SIG-M5 (cell line): Measurements from ENCODE around the gene CXCL14.

Experiments used
- DNase-seq: peaks from one replicate; lab custom pipeline; 2025; lab: John Stamatoyannopoulos, UW

The CXCL14 gene

GRCh38 chr5:135567661-135568060 lies 11.1 kb downstream of the CXCL14 start:
- no peak for DNase-seq

DNA sequence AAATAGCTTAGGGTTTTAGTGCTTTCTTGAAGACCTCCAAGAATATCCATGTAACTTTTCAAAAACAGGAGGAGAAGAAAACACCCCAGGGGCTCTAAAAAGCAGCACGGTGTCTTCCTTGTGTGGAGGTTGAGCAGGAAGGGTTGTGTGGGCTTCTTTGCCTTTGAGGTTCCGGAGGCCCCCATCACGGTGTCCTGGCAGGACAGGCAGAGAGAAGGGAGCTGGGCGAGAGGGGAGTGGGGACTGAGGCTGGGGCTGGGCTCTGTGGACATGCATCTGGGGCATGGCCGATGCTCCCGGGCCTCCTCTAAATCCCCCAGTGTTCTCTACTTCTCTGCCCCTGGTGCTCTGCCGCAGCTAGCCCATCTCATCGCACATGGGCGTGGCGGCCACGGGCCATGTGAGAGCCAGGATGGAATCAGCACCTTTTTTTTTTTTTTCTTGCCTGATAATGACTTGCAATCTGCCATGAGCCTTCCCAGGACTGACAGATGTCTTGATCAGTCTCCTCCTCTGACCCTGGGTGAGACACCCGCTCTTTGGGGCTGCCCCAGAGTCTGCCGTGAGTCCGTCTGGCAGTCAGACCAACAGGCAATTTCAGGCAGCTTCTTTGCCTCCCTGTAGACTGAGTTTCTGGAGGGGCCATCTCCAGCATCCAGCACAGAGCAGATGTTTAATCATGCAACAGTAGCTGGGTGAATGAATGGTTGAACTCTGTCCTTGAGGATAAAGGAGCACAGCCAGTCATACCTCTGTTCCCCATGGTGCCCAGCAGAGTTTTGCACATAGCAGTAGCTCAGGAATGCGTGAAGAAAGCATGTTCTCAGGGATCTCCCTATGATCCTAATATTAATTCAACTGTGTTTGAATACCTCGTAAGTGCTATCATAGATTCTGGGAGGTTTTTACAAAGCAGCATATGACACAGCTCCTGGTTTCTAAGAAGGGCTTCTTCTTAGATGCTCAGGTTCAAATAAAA lies 12.1 kb downstream of the CXCL14 start:
- no peak for DNase-seq

DNA sequence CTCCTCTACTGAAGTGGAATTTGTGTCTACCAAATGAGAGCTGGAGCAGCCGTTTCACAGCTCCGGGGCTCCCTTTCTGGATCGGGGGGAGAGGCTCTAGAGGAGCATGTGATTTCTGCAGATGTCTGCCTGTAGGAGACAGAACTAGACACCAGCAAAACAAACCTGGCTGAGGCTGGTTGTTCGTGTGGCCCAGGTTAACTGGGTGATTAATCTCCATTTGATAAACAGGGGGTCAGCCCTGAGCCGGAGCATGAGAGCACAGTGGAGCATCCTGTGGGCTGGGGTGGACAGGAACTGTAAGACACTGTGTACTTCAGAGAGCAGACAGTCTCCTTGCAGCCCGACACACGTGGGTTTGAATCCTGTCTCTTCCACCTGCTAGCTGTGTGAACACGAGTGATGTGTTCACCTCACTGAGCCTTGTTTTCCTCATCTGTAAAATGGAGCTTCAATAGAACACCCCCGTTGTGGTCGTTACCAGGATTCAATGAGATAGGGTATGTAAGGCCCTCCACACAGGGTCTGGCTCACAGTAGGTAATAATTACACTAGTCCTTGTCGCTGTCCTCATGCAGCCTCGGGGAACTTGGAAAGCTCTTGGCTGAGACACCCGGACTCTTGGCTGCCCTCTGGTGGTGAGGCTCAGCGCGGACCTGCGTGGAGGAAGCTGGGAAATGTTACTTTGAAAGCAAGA lies 12.9 kb downstream of the CXCL14 start:
- no peak for DNase-seq

GRCh38 chr5:135565266-135565665 lies 13.5 kb downstream of the CXCL14 start:
- DNase-seq: no peak

DNA sequence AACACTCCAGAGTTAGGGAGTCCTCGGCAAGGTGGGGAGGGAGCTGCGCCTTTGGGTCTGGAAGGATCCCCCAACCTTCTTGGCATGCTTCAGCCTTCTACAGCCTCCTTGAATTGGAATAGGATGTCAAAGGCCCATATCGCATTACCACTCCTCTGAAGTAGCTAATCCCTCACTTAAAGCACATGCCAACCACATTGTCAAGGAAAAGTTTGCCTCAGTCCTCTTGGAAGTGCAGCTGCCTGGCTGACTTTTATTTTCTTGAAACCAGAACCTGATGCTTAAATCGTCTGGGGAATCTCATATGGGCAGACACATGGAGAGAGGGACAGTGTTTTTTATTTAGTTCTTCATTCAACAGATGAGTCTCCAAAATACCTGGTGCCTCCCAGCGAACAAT lies 14.5 kb downstream of the CXCL14 start:
- no peak for DNase-seq

GRCh38 chr5:135561266-135561665 lies 17.5 kb downstream of the CXCL14 start:
- no peak for DNase-seq

GRCh38 chr5:135560858-135561257 lies 17.9 kb downstream of the CXCL14 start:
- peak; percentile 51 for DNase-seq

DNA sequence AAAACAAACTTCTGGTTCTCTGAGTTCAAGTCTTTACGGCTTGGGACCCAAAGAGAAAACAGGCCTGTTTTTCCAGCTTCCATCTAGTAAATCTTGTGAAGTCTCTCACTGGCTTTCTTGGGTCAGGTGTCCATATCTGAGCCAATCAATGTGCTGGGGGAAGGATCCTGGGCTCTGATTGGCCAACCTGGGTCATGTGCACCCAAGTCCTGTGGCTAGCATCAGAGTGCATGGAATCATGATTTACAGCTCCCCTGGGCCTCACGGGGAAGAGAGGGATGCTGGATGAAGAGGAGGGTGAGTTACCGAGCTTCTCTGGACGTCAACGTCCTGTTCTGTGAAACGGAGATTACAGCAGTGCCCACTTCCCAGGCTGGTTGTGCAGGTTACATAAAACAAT lies 19.4 kb downstream of the CXCL14 start:
- no peak for DNase-seq

DNA sequence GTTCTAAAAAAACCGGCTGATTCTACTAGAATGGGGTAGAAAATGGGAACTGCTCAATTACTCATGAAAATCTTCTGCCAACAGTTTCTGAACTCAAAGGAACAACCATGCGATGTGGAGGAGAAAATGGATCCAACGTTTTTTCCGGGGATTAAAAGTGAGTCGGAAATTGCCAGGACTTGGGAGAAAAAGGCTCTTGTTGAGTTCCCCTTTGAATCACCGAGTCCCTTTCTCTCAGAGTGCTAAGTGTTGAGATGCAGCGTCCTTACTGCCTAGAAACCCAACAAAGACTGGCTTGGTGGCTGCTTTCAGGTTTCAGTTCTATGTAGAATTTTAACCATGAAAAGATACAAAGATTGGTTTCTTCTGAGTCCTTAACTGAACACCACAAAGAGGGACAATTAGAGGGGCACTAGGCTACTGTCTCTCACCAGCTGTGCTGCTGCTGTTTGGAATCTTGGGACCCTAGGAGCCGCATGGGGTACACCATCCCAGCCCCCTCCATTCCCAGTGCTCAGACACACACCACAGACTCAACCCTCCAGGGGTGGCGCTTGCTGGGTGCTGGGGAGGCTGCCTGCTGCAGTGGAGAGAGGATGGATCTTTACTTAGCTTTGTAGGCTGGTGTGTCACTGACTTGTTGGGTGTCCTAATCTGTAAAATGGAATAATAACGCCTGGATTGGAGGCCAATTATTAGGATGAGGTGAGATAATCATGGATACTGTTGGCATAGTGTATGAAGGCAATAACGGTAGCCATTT lies 21.5 kb downstream of the CXCL14 start:
- no peak for DNase-seq

DNA sequence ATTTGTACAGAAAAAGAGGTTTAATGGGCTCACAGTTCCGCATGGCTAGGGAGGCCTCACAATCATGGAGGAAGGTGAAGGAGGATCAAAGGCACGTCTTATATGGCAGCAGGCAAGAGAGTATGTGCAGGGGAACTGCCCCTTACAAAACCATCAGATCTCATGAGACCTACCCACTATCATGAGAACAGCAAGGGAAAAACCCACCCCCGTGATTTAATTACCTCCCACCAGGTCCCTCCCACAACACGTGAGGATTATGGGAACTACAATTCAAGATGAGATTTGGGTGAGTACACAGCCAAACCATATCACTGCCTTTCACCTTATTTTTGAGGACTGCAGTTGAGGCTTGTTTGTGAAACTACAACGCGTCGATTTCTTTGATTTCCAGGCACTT lies 22.2 kb downstream of the CXCL14 start:
- DNase-seq: no peak

- DNase-seq: no peak
These were observed 23.3 kb downstream of the CXCL14 start for GRCh38 chr5:135555530-135555929.

DNA sequence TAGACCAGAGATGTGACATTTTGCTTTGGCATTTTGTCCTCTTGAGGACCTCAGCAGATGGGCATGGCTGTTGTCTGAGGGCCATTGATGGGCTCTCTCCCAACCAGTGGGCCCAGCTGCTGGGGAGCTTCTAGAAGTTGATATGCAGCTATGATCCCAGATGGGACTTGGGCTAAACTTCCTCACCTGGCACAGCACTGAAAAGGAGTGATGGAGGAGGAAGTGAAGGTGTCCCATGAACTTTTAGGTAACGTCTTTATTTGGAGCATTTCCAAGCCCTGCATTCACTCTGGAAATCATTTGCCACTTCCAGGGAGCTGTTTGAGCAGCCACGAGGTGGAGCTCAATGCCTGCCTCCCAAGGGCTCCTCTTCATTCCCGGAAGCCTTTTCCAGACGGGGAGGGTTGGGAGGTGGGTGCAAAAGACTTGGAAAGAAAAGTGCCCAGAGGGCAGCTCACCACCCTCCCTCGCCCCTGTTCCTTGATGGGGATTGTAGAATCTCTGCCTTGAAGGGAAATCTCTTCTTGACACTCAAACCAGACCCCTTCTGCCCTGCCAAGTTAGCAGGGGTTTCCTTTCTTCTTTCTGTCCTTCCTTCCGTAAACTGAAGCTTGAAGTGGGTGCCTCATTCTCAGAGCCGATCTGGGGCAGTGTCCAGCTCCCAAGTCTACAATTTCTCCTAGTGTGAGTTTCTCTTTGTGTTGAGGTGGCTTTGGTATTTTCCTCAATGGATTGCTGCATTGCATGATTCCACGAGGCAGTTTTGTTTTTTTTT lies 24.9 kb downstream of the CXCL14 start:
- DNase-seq: no peak

- no peak for DNase-seq
These were observed 27.0 kb downstream of the CXCL14 start for GRCh38 chr5:135551593-135552447.

DNA sequence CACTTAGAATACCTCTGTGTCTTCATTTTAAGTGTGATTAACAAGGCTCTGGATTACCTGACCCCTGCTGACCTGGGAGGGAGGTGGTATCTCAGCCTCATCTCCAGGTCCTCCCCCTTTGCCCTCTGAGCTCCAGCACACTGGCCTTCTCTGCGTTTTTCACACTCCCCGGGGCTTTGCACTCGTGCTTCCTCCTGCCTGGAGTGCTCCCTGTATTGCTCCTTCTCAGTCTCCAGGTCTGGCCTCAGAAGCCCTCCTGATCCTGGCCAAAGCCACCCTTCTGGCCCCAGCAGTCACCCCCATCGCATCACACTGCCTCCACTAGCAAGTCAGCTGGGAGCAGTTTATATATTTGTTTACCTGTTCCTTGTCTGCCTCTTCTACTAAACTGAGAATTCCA lies 29.4 kb downstream of the CXCL14 start:
- no peak for DNase-seq

GRCh38 chr5:135547590-135548254 lies 31.1 kb downstream of the CXCL14 start:
- no peak for DNase-seq

GRCh38 chr5:135546912-135547311 lies 31.9 kb downstream of the CXCL14 start:
- DNase-seq: no peak

GRCh38 chr5:135546101-135546500 lies 32.7 kb downstream of the CXCL14 start:
- DNase-seq: no peak

DNA sequence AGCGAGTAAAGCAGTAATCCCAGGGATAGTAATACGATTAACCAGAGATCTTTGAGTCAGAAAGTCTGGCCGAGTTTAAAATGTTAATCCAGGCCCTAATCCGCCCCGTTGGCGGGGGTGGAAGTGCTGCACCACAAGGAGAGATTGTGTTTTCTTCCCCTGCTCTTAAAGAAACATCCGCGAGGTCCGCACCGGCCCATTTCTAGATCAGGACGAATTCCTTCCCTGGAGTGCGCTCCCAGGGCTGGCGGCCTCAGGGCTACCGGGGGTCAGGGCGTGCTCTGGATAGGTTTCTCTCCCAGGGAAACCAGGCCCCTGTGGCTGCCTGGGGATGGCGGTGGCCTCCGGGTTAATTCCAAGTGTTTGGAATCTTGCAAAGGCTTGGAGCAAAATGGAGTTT lies 33.7 kb downstream of the CXCL14 start:
- DNase-seq: no peak

DNA sequence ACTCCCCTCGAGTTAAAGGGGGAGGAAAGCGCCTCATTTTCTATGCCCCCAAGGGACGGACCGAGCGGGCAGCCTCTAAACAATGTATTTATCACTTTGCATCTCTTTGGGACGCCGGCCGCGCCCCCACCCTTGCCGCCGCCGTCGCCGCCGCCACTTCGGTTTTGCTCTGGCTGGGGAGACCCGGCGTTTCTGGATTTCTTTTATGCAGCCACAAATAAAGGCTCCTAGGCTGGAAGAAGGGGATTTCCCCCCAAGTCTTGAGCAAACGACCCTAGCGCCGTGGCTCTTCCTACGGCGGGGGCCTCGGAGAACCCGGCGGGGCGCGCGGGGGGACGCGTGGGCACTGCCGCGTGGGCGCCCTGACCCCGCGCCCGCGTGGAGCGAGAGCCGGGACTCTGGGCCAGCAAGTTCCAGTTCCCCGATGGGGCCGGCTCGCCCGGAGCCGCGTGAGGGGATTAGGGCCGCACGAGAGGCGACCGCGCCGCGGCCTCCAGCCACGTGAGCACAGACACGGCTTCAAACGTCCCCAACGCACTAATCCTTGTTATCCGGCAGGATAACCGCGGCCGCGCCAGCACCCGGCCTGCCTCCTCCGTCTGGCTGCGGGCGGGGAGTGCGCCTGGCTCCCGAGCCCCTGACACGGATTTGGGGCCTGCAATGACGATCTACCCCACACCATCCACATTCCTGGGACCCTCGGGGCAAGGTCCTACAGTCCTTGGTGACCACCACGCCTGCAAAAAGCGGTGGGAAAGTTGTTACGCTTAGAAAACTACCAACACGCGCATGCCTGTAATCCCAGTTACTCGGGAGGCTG lies 35.1 kb downstream of the CXCL14 start:
- DNase-seq: no peak
